ENCODE results near the gene PPFIA3. TPM values are rescaled to one million over a fixed set of nuclear protein-coding genes. Genes with fewer than 3 reads are reported as not detected.
"Not testable (repeated sequence)": the region's sequence is repeated elsewhere in the genome, so short reads cannot be mapped to it uniquely, and the experiment has no call there.

The PPFIA3 gene
- total RNA-seq (2014; rRNA removed; shearing (Covaris generic)) = 21.1 and 23.6 TPM in 2 replicates

GRCh38 chr19:49119411-49120324 lies at the start of gene PPFIA3:
PPFIA3 (plus strand) TSS chr19:49119544; CDS start chr19:49127874, 8,330 bp downstream.
- peak; percentile 89 for DNase-seq
- Histone ChIP-seq H3K27me3 (ENCODE audit: control insufficient read depth, insufficient read depth, low read length) (peaks cover 37% of the 10 kb centered on the region), H3K4me3 (ENCODE audit: insufficient read depth, low read depth, low read length) (peak within 1 kb of the TSS; percentile 96), H3K36me3 (replicated peaks; ENCODE audit: control insufficient read depth, insufficient read depth, low read length) (no peaks in the 10 kb centered on the region)

GRCh38 chr19:49070416-49070815 lies 48.9 kb upstream of the PPFIA3 start:
- no peak overlapping the region for H3K4me3 ChIP-seq (ENCODE audit: insufficient read depth, low read depth, low read length)
- H3K27me3 ChIP-seq (ENCODE audit: control insufficient read depth, insufficient read depth, low read length) = peaks cover 74% of the 10 kb centered on the region
- H3K36me3 ChIP-seq (replicated peaks; ENCODE audit: control insufficient read depth, insufficient read depth, low read length) = no peaks in the 10 kb centered on the region
- DNase-seq = no peak

- Histone ChIP-seq H3K4me3 (ENCODE audit: insufficient read depth, low read depth, low read length) (peak overlapping the region; percentile 22), H3K27me3 (ENCODE audit: control insufficient read depth, insufficient read depth, low read length) (peaks cover 59% of the 10 kb centered on the region), H3K36me3 (replicated peaks; ENCODE audit: control insufficient read depth, insufficient read depth, low read length) (no peaks in the 10 kb centered on the region)
- peak; percentile 98 for DNase-seq
Observed at GRCh38 chr19:49071860-49072547, 47.3 kb upstream of the PPFIA3 start.

GRCh38 chr19:49073514-49074378 lies 45.6 kb upstream of the PPFIA3 start:
- DNase-seq = peak; percentile 76
- Histone ChIP-seq H3K4me3 (ENCODE audit: insufficient read depth, low read depth, low read length) (no peak overlapping the region), H3K36me3 (replicated peaks; ENCODE audit: control insufficient read depth, insufficient read depth, low read length) (no peaks in the 10 kb centered on the region), H3K27me3 (ENCODE audit: control insufficient read depth, insufficient read depth, low read length) (peaks cover 46% of the 10 kb centered on the region)

GRCh38 chr19:49074869-49075268 lies 44.5 kb upstream of the PPFIA3 start:
- H3K4me3 ChIP-seq (ENCODE audit: insufficient read depth, low read depth, low read length); H3K36me3 ChIP-seq (replicated peaks; ENCODE audit: control insufficient read depth, insufficient read depth, low read length); DNase-seq: not testable (repeated sequence)
- peaks cover 36% of the 10 kb centered on the region for H3K27me3 ChIP-seq (ENCODE audit: control insufficient read depth, insufficient read depth, low read length)

GRCh38 chr19:49080392-49080791 lies 39.0 kb upstream of the PPFIA3 start:
- Histone ChIP-seq H3K36me3 (replicated peaks; ENCODE audit: control insufficient read depth, insufficient read depth, low read length) (no peaks in the 10 kb centered on the region), H3K27me3 (ENCODE audit: control insufficient read depth, insufficient read depth, low read length) (no peaks in the 10 kb centered on the region), H3K4me3 (ENCODE audit: insufficient read depth, low read depth, low read length) (no peak overlapping the region)
- DNase-seq = no peak

- Histone ChIP-seq H3K4me3 (ENCODE audit: insufficient read depth, low read depth, low read length) (no peak overlapping the region), H3K27me3 (ENCODE audit: control insufficient read depth, insufficient read depth, low read length) (no peaks in the 10 kb centered on the region), H3K36me3 (replicated peaks; ENCODE audit: control insufficient read depth, insufficient read depth, low read length) (peaks cover 2% of the 10 kb centered on the region; the same call in 1 of the 2 replicates)
- no peak for DNase-seq
Observed at GRCh38 chr19:49081273-49081672, 38.1 kb upstream of the PPFIA3 start.

GRCh38 chr19:49084206-49085019 lies 34.9 kb upstream of the PPFIA3 start:
- peaks cover 19% of the 10 kb centered on the region for H3K36me3 ChIP-seq (replicated peaks; ENCODE audit: control insufficient read depth, insufficient read depth, low read length)
- DNase-seq = no peak

GRCh38 chr19:49085020-49085867 lies 34.1 kb upstream of the PPFIA3 start, which contains the start of gene SNRNP70:
SNRNP70 (plus strand) TSS chr19:49085451; CDS start chr19:49086415, 964 bp downstream.
- DNase-seq = peak; percentile 100
- Histone ChIP-seq H3K36me3 (replicated peaks; ENCODE audit: control insufficient read depth, insufficient read depth, low read length) (peaks cover 23% of the 10 kb centered on the region), H3K27me3 (ENCODE audit: control insufficient read depth, insufficient read depth, low read length) (no peaks in the 10 kb centered on the region), H3K4me3 (ENCODE audit: insufficient read depth, low read depth, low read length) (peak within 1 kb of the TSS; percentile 95)

More at GRCh38 chr19:49084206-49085019, 34.9 kb upstream of the PPFIA3 start:
- no peaks in the 10 kb centered on the region for H3K27me3 ChIP-seq (ENCODE audit: control insufficient read depth, insufficient read depth, low read length)
- H3K4me3 ChIP-seq (ENCODE audit: insufficient read depth, low read depth, low read length) = peak overlapping the region; percentile 95

- H3K27me3 ChIP-seq (ENCODE audit: control insufficient read depth, insufficient read depth, low read length) = no peaks in the 10 kb centered on the region
- peak; percentile 51 for DNase-seq
- H3K36me3 ChIP-seq (replicated peaks; ENCODE audit: control insufficient read depth, insufficient read depth, low read length) = peaks cover 29% of the 10 kb centered on the region
- peak overlapping the region; percentile 95 for H3K4me3 ChIP-seq (ENCODE audit: insufficient read depth, low read depth, low read length)
Observed at GRCh38 chr19:49085868-49086232, 33.5 kb upstream of the PPFIA3 start.

GRCh38 chr19:49086296-49086695 lies 33.0 kb upstream of the PPFIA3 start:
- no peaks in the 10 kb centered on the region for H3K27me3 ChIP-seq (ENCODE audit: control insufficient read depth, insufficient read depth, low read length)
- peak overlapping the region; percentile 95 for H3K4me3 ChIP-seq (ENCODE audit: insufficient read depth, low read depth, low read length)
- no peak for DNase-seq
- peaks cover 30% of the 10 kb centered on the region for H3K36me3 ChIP-seq (replicated peaks; ENCODE audit: control insufficient read depth, insufficient read depth, low read length)

- DNase-seq = no peak
- H3K36me3 ChIP-seq (replicated peaks; ENCODE audit: control insufficient read depth, insufficient read depth, low read length) = peaks cover 44% of the 10 kb centered on the region
- H3K27me3 ChIP-seq (ENCODE audit: control insufficient read depth, insufficient read depth, low read length) = no peaks in the 10 kb centered on the region
- H3K4me3 ChIP-seq (ENCODE audit: insufficient read depth, low read depth, low read length) = no peak overlapping the region
Observed at GRCh38 chr19:49091391-49092038, 27.8 kb upstream of the PPFIA3 start.

All from H7 (cell line).